ENCODE results near the gene LIPC. TPM values are rescaled to one million over a fixed set of nuclear protein-coding genes. Genes with fewer than 3 reads are reported as not detected.

The LIPC gene
- total and polyA plus RNA-seq, 8 donors = 0.69 to 5.5 (median 1.5) TPM

DNA sequence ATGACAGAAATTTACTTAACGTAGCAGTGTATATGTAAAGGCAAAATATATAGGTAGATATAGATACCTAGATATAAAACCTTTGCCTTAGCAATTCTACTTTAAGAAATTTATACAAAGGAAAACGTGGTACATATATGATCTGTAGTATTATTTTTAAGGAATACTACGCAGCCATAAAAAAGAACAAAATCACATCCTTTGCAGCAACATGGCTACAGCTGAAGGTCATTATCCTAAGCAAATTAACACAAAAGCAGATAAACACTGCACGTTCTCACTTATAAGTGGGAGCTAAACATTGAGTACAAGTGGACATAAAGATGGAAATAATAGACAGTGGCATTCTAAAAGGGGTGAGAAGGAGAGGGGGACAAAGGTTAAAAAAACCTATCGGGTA lies 14.8 kb upstream of the LIPC start:
- intact Hi-C loops (cut with DNase I) = no loop called here
- Histone ChIP-seq H3K9me3 (no peaks in the 10 kb centered on the region), H3K27ac (no peak overlapping the region), H3K27me3 (no peaks in the 10 kb centered on the region), H3K4me1 (peaks cover 0 to 4% (median 0%) of the 10 kb centered on the region in 3 donors), H3K4me3 (no peak overlapping the region), H3K36me3 (no peaks in the 10 kb centered on the region)
- TF ChIP-seq, protein P1, sequence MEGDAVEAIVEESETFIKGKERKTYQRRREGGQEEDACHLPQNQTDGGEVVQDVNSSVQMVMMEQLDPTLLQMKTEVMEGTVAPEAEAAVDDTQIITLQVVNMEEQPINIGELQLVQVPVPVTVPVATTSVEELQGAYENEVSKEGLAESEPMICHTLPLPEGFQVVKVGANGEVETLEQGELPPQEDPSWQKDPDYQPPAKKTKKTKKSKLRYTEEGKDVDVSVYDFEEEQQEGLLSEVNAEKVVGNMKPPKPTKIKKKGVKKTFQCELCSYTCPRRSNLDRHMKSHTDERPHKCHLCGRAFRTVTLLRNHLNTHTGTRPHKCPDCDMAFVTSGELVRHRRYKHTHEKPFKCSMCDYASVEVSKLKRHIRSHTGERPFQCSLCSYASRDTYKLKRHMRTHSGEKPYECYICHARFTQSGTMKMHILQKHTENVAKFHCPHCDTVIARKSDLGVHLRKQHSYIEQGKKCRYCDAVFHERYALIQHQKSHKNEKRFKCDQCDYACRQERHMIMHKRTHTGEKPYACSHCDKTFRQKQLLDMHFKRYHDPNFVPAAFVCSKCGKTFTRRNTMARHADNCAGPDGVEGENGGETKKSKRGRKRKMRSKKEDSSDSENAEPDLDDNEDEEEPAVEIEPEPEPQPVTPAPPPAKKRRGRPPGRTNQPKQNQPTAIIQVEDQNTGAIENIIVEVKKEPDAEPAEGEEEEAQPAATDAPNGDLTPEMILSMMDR (IDR thresholded peaks at IDR 0.05) = no peak
- ATAC-seq = no peak
- no peak for FAIRE-seq
- no peak for DNase-seq
- 65 to 76% methylated on average over 5 of the region's 5 CpGs for WGBS, 2 donors

DNA sequence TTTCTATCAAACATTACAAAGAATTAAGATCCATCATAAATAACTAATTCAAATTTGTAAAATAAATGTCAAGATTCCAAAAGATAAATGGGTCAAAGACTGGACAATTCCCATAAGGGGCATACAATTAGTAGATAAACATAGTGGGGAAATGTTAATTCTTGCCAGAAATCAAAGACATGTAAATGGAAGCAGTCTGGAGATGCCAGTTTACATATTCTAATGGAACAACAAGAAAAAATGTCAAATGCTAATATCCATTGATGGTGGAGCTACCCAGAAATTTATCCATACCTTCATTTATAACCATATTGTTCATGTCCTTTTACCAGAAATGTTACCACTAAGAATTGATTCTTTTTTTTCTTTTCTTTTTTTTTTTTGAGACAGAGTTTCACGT lies 13.7 kb upstream of the LIPC start:
- no peaks in the 10 kb centered on the region for H3K9me3 ChIP-seq
- FAIRE-seq (no peak), ATAC-seq (no peak), DNase-seq (no peak)
- 90 to 100% methylated on average over 1 of the region's 1 CpG for WGBS, 2 donors
- no peaks in the 10 kb centered on the region for H3K27me3 ChIP-seq
- H3K4me3 ChIP-seq = no peak overlapping the region
- peaks cover 0 to 4% (median 0%) of the 10 kb centered on the region in 3 donors for H3K4me1 ChIP-seq
- no peaks in the 10 kb centered on the region for H3K36me3 ChIP-seq
- no peak overlapping the region for H3K27ac ChIP-seq
- intact Hi-C loops (cut with DNase I) = no loop called here
- TF ChIP-seq, protein P1 (IDR thresholded peaks at IDR 0.05) = no peak

GRCh38 chr15:58419803-58420524 lies 11.8 kb upstream of the LIPC start:
- no peaks in the 10 kb centered on the region for H3K36me3 ChIP-seq
- H3K4me3 ChIP-seq = no peak overlapping the region
- TF ChIP-seq, protein P1 (IDR thresholded peaks at IDR 0.05) = no peak
- WGBS, 2 donors = 77 to 84% methylated on average over 11 of the region's 11 CpGs
- intact Hi-C loops (cut with DNase I) = loop anchor here in 1 of 3 donors (10.0 kb wide), 1 partner anchor 115 kb away; no protein-coding TSS in a partner anchor
- DNase-seq (no peak), FAIRE-seq (no peak), ATAC-seq (no peak)
- H3K9me3 ChIP-seq = no peaks in the 10 kb centered on the region
- H3K27ac ChIP-seq = no peak overlapping the region
- H3K4me1 ChIP-seq = peaks cover 0 to 7% (median under 1%) of the 10 kb centered on the region in 3 donors
- no peaks in the 10 kb centered on the region for H3K27me3 ChIP-seq

GRCh38 chr15:58420579-58421043 lies 11.2 kb upstream of the LIPC start:
- FAIRE-seq = no peak

More at GRCh38 chr15:58420579-58421043, 11.2 kb upstream of the LIPC start:
- no peaks in the 10 kb centered on the region for H3K27me3 ChIP-seq
- no peak for ATAC-seq
- no peak for DNase-seq
- no peak overlapping the region for H3K4me3 ChIP-seq
- no peaks in the 10 kb centered on the region for H3K36me3 ChIP-seq
- TF ChIP-seq, protein P1 (IDR thresholded peaks at IDR 0.05) = no peak
- no peaks in the 10 kb centered on the region for H3K9me3 ChIP-seq
- H3K4me1 ChIP-seq = peaks cover 0 to 13% (median 4%) of the 10 kb centered on the region in 3 donors
- intact Hi-C loops (cut with DNase I) = loop anchor here in 1 of 3 donors (10.0 kb wide), 1 partner anchor 116 kb away; no protein-coding TSS in a partner anchor
- H3K27ac ChIP-seq = no peak overlapping the region
- 40 to 62% methylated on average over 5 of the region's 5 CpGs for WGBS, 2 donors

Data from pancreas (tissue), 10 donors.